ENCODE data around the gene ZNF611.
"Not testable (repeated sequence)": the region's sequence is repeated elsewhere in the genome, so short reads cannot be mapped to it uniquely, and the experiment has no call there.

ZNF611 gene

GRCh38 chr19:52675239-52675638, 59.6 kb downstream of the ZNF611 start:
- not testable (repeated sequence) for DNase-seq

GRCh38 chr19:52673014-52673413, 61.8 kb downstream of the ZNF611 start:
- DNase-seq: no peak

- DNase-seq: no peak
Observed at GRCh38 chr19:52670046-52670445, 64.8 kb downstream of the ZNF611 start.

GRCh38 chr19:52669586-52669985, 65.3 kb downstream of the ZNF611 start:
- DNase-seq: no peak

- DNase-seq: no peak
Observed at GRCh38 chr19:52667972-52668371, 66.9 kb downstream of the ZNF611 start.

GRCh38 chr19:52666506-52666905, 68.3 kb downstream of the ZNF611 start:
- no peak for DNase-seq

GRCh38 chr19:52665529-52665928, 69.3 kb downstream of the ZNF611 start:
- DNase-seq: no peak

- DNase-seq: no peak
Observed at GRCh38 chr19:52665027-52665426, 69.8 kb downstream of the ZNF611 start.

GRCh38 chr19:52664461-52664860, 70.4 kb downstream of the ZNF611 start:
- DNase-seq: no peak

- no peak for DNase-seq
Observed at GRCh38 chr19:52662631-52663030, 72.2 kb downstream of the ZNF611 start.

- no peak for DNase-seq
Observed at GRCh38 chr19:52660981-52661380, 73.9 kb downstream of the ZNF611 start.

GRCh38 chr19:52659013-52659412, 75.8 kb downstream of the ZNF611 start:
- DNase-seq: no peak

GRCh38 chr19:52658595-52658994, 76.2 kb downstream of the ZNF611 start:
- DNase-seq: no peak

- no peak for DNase-seq
Observed at GRCh38 chr19:52653161-52653560, 81.7 kb downstream of the ZNF611 start.
